ENCODE measurements around the gene TCEA2.
"Not testable (repeated sequence)": the region's sequence is repeated elsewhere in the genome, so short reads cannot be mapped to it uniquely, and the experiment has no call there.

The TCEA2 gene

GRCh38 chr20:64108731-64109681 lies 46.0 kb downstream of the TCEA2 start:
- no peak for DNase-seq (ENCODE audit: low read depth)

- DNase-seq (ENCODE audit: low read depth): no peak
Observed at GRCh38 chr20:64109831-64110391, 46.9 kb downstream of the TCEA2 start.

- no peak for DNase-seq (ENCODE audit: low read depth)
Observed at GRCh38 chr20:64110411-64111068, 47.5 kb downstream of the TCEA2 start.

GRCh38 chr20:64111841-64112641 lies 49.0 kb downstream of the TCEA2 start:
- DNase-seq (ENCODE audit: low read depth): no peak

GRCh38 chr20:64112691-64113443 lies 49.9 kb downstream of the TCEA2 start:
- DNase-seq (ENCODE audit: low read depth): no peak

- no peak for DNase-seq (ENCODE audit: low read depth)
Observed at GRCh38 chr20:64113444-64113775, 50.4 kb downstream of the TCEA2 start.

- no peak for DNase-seq (ENCODE audit: low read depth)
Observed at GRCh38 chr20:64113796-64114355, 50.9 kb downstream of the TCEA2 start.

GRCh38 chr20:64114356-64114971 lies 51.5 kb downstream of the TCEA2 start:
- no peak for DNase-seq (ENCODE audit: low read depth)

GRCh38 chr20:64115171-64115911 lies 52.3 kb downstream of the TCEA2 start:
- DNase-seq (ENCODE audit: low read depth): no peak

- no peak for DNase-seq (ENCODE audit: low read depth)
Observed at GRCh38 chr20:64116016-64116415, 53.0 kb downstream of the TCEA2 start.

GRCh38 chr20:64116541-64117431 lies 53.8 kb downstream of the TCEA2 start:
- no peak for DNase-seq (ENCODE audit: low read depth)

- DNase-seq (ENCODE audit: low read depth): not testable (repeated sequence)
Observed at GRCh38 chr20:64117432-64117777, 54.4 kb downstream of the TCEA2 start.

- no peak for DNase-seq (ENCODE audit: low read depth)
Observed at GRCh38 chr20:64119301-64119680, 56.3 kb downstream of the TCEA2 start.

- DNase-seq (ENCODE audit: low read depth): no peak
Observed at GRCh38 chr20:64119681-64120341, 56.8 kb downstream of the TCEA2 start.

GRCh38 chr20:64121586-64121985 lies 58.6 kb downstream of the TCEA2 start:
- DNase-seq (ENCODE audit: low read depth): no peak
